Central memory CD8-positive, alpha-beta T cell (primary cell): Measurements from ENCODE around the gene LUZP2.

Source experiments
- ATAC-seq: fragments of 150-1000 bp; cut with Tn5 transposase; replicated peaks from 2 replicates; pipeline ENCODE4 v1.10.0; 2022; ENCODE audit warnings: mild to moderate bottlenecking, moderate FRiP score, moderate number of reproducible peaks; ENCODE audit not compliant: poor library complexity, severe bottlenecking; ENCODE audit errors: extremely low read depth
- DNase-seq, 2 donors: peaks; one replicate each; pipeline ENCODE4 v3.0.0; 2021; ENCODE audit warnings: low spot score in 2 of 2
- H3K27ac Mint-ChIP-seq: one replicate; pipeline ENCODE4 v1.8.0; 2022; ENCODE audit warnings: low read depth, mild to moderate bottlenecking, moderate library complexity, mixed read lengths
- H3K27me3 Mint-ChIP-seq: one replicate; pipeline ENCODE4 v1.8.0; 2022; ENCODE audit warnings: mixed read lengths
- H3K36me3 Mint-ChIP-seq: one replicate; pipeline ENCODE4 v1.8.0; 2022; ENCODE audit warnings: mild to moderate bottlenecking, moderate library complexity, mixed read lengths; ENCODE audit not compliant: insufficient read depth
- H3K4me1 Mint-ChIP-seq: one replicate; pipeline ENCODE4 v1.8.0; 2022; ENCODE audit warnings: mixed read lengths
- H3K4me3 Mint-ChIP-seq: one replicate; pipeline ENCODE4 v1.8.0; 2022; ENCODE audit warnings: mild to moderate bottlenecking, moderate library complexity, mixed read lengths
- H3K9me3 Mint-ChIP-seq: one replicate; pipeline ENCODE4 v1.8.0; 2022; ENCODE audit warnings: mixed read lengths

LUZP2 gene

GRCh38 chr11:24704716-24705115 lies 207.9 kb downstream of the LUZP2 start:
- no peak overlapping the region for H3K27ac Mint-ChIP-seq
- no peak overlapping the region for H3K4me3 Mint-ChIP-seq
- DNase-seq (no peak), ATAC-seq (no peak)
- H3K4me1 Mint-ChIP-seq, result no peaks in the 10 kb centered on the region
- H3K9me3 Mint-ChIP-seq, result peaks cover 36% of the 10 kb centered on the region
- H3K27me3 Mint-ChIP-seq, result no peaks in the 10 kb centered on the region
- no peaks in the 10 kb centered on the region for H3K36me3 Mint-ChIP-seq

- Mint-ChIP-seq H3K27me3 (no peaks in the 10 kb centered on the region), H3K9me3 (peaks cover 35% of the 10 kb centered on the region), H3K4me3 (no peak overlapping the region), H3K4me1 (no peaks in the 10 kb centered on the region), H3K36me3 (no peaks in the 10 kb centered on the region), H3K27ac (no peak overlapping the region)
- ATAC-seq, result no peak
- DNase-seq, result no peak
These were observed 208.6 kb downstream of the LUZP2 start for GRCh38 chr11:24705474-24705873.

DNA sequence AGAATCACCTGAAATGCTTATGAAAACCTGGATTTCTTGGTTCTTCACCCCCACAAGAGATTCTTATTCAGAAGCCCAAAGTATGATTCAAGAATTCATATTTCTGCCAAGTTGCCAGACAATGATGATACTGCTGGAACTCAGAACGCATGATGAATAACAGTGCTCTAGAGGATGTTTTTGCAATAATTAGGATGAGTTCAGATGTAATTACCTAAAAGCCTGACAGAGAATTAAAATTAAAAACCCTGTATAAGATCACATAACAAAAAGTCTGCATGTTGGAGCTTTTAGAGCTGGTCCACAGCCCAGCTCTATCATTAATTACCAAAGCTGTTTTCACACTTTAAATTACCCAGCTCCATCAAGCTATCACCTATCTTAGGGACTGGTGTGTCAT lies 211.8 kb downstream of the LUZP2 start:
- Mint-ChIP-seq H3K9me3 (peaks cover 24% of the 10 kb centered on the region), H3K4me3 (no peak overlapping the region), H3K36me3 (no peaks in the 10 kb centered on the region), H3K27ac (no peak overlapping the region), H3K4me1 (no peaks in the 10 kb centered on the region), H3K27me3 (no peaks in the 10 kb centered on the region)
- DNase-seq, result no peak
- ATAC-seq, result no peak

DNA sequence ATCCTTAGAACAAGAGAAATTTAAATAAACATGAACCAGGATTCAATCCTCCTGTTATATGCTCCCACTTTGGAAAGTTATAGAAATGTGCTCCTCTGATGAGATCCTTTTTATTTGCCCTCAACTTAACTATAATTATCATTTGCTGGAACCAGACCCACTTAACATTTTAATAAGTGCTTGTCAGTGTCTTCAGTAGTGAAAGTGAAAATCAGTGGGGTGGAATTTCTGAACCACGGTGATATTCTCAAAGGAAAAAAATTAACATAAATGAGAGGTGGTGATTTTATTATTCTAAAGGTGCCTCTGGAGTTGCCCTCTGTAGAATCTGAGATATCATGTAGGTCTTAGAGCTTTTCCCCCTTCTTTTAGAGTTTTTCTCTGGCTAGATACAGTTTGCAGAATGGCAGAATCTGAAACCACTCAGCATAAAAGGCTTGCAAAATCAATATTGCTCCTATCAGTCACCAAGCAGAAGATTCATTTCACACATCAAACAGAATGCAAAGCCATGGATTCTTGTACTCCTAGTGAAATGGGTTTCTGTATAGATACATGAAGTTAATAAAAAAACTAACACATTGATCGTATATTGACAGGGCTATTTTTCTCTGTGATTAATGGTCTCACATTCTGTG lies 213.2 kb downstream of the LUZP2 start:
- ATAC-seq, result no peak
- H3K4me3 Mint-ChIP-seq, result no peak overlapping the region
- no peak for DNase-seq
- H3K36me3 Mint-ChIP-seq, result no peaks in the 10 kb centered on the region
- H3K27me3 Mint-ChIP-seq, result no peaks in the 10 kb centered on the region
- peaks cover 24% of the 10 kb centered on the region for H3K9me3 Mint-ChIP-seq
- H3K4me1 Mint-ChIP-seq, result no peaks in the 10 kb centered on the region
- no peak overlapping the region for H3K27ac Mint-ChIP-seq

DNA sequence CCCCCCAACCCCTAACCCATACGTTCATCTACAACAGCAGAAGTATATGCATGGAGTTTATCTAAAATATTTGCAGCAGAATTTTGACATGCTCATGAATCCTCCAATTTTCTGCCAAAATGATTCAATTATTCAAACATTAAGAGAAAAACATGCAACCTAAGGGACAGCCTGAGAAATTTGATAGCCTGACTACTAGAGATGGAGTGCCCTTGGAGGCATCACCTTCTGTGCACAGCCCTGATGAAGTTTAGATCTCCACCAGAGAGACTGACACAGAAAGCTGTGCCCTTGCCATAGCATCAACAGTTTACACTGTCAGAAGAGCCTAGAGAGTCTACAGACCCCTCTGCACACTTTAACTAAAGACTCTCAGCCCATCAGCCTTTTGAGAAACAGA lies 217.7 kb downstream of the LUZP2 start:
- H3K4me3 Mint-ChIP-seq, result no peak overlapping the region
- H3K4me1 Mint-ChIP-seq, result no peaks in the 10 kb centered on the region
- no peaks in the 10 kb centered on the region for H3K36me3 Mint-ChIP-seq
- DNase-seq (no peak), ATAC-seq (no peak)
- H3K27ac Mint-ChIP-seq, result no peak overlapping the region
- no peaks in the 10 kb centered on the region for H3K27me3 Mint-ChIP-seq
- peaks cover 32% of the 10 kb centered on the region for H3K9me3 Mint-ChIP-seq

- no peak for ATAC-seq
- H3K4me3 Mint-ChIP-seq, result no peak overlapping the region
- no peak for DNase-seq
These were observed 219.6 kb downstream of the LUZP2 start for GRCh38 chr11:24716403-24716802.

DNA sequence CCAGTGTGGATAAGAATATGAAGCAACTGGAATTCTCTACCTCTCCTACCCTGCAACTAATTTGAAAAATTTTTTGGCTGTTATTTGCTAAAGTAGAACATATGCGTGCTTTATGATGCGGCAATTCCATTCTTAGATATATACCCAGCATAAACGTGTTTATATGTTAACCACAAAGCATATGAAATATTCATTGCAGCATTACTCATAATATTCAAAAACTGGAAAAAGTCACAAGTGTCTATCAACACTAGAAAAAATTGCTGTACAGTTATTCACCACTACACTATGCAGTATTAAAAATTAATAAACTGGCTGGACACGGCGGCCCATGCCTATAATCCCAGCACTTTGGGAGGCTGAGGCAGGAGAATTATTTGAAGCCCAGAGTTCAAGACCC lies 226.4 kb downstream of the LUZP2 start:
- H3K4me3 Mint-ChIP-seq, result no peak overlapping the region
- DNase-seq, result no peak
- peaks cover 18% of the 10 kb centered on the region for H3K9me3 Mint-ChIP-seq
- no peak for ATAC-seq
- no peaks in the 10 kb centered on the region for H3K27me3 Mint-ChIP-seq
- H3K27ac Mint-ChIP-seq, result no peak overlapping the region
- no peaks in the 10 kb centered on the region for H3K36me3 Mint-ChIP-seq
- no peaks in the 10 kb centered on the region for H3K4me1 Mint-ChIP-seq

More at GRCh38 chr11:24716403-24716802, 219.6 kb downstream of the LUZP2 start:
- no peaks in the 10 kb centered on the region for H3K27me3 Mint-ChIP-seq
- H3K9me3 Mint-ChIP-seq, result peaks cover 29% of the 10 kb centered on the region
- no peaks in the 10 kb centered on the region for H3K4me1 Mint-ChIP-seq
- no peaks in the 10 kb centered on the region for H3K36me3 Mint-ChIP-seq
- no peak overlapping the region for H3K27ac Mint-ChIP-seq

DNA sequence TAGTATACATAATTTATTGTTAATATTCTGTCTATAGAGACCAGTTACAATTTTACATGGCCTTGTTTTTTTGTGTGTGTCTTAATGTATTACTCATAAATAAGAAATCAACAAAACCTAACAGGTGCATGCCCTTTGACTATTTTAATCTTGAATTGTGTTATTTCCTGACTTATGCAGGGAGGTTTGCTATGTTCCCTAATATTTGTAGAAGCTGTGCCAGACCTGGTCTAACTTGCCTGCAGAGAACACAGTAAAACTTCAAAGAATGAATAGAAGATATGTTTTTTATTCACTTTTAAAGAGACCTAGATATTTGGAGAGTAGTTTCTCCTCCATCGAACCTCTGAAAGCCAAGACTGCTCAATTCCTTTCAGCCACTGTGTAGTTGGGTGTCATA lies 234.7 kb downstream of the LUZP2 start:
- DNase-seq, result no peak
- Mint-ChIP-seq H3K27ac (no peak overlapping the region), H3K36me3 (no peaks in the 10 kb centered on the region)

DNA sequence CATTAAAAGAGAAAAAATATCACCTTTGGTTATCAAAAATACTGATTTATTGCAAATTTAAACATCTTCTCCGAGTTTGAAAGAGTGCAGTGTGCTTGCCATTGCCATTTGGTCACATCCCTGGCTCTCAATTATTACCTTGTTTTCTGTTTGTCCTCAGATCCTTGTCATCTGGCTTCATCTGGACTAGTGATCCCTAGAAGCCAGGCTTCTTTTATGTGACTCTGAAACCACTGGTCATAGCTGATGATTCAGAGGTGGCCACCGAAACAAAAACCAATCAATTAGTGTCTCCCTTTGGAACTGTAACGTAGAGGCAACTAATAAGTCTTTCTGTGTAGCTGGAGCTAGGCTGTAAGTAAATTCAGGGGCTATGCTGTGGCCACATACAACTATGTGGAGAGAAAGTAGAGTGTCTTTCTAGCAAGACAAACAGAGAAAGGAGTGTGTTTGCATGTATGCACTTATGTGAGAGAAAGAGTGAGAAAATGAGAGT lies 237.9 kb downstream of the LUZP2 start:
- no peak for ATAC-seq
- H3K27ac Mint-ChIP-seq, result no peak overlapping the region
- no peaks in the 10 kb centered on the region for H3K27me3 Mint-ChIP-seq
- DNase-seq, result no peak
- H3K36me3 Mint-ChIP-seq, result no peaks in the 10 kb centered on the region
- no peaks in the 10 kb centered on the region for H3K4me1 Mint-ChIP-seq
- no peak overlapping the region for H3K4me3 Mint-ChIP-seq
- peaks cover 30% of the 10 kb centered on the region for H3K9me3 Mint-ChIP-seq

More for the DNA sequence above, 234.7 kb downstream of the LUZP2 start:
- Mint-ChIP-seq H3K4me3 (no peak overlapping the region), H3K27me3 (no peaks in the 10 kb centered on the region), H3K9me3 (peaks cover 26% of the 10 kb centered on the region), H3K4me1 (no peaks in the 10 kb centered on the region)
- ATAC-seq, result no peak

DNA sequence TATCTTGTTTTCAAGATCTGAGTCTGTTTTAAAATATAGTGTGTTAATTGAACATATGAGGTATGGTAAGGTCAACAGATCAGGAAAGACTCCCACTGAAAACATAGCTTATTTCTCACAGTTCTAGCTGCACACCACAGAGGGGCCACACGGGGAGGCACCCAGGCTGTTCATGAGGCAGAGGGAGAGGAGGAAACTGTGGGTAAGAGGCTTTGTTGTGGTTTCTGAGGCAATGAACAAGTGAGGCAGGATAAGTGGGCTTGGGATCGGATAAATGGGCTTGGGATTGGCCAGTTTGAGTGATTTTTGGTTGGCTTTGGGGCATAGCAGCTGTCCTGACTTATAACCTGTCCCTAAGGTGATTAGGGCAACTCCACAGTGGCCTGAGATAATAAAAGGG lies 242.1 kb downstream of the LUZP2 start:
- H3K36me3 Mint-ChIP-seq, result no peaks in the 10 kb centered on the region
- ATAC-seq, result no peak
- no peak overlapping the region for H3K4me3 Mint-ChIP-seq
- DNase-seq, result no peak
- no peak overlapping the region for H3K27ac Mint-ChIP-seq
- no peaks in the 10 kb centered on the region for H3K27me3 Mint-ChIP-seq
- H3K9me3 Mint-ChIP-seq, result peaks cover 26% of the 10 kb centered on the region
- H3K4me1 Mint-ChIP-seq, result no peaks in the 10 kb centered on the region

DNA sequence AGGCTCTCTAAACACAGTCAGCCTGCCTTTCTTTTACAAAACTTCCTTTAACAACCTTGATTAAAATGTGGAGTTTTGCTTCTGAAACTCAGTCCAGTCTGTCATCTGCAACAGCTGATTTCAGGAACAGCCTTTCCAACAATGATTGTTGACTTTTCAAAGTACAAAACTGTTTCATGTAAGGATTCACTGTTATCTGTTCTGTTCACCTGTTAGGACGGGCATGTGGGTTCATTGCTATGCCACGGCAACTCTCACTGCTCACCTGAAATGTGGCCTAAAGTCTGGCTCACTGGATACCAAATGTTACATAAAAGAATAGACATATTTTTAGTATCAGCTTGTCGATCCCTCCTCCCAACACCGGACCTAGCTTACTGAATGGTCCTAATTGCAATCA lies 242.8 kb downstream of the LUZP2 start:
- Mint-ChIP-seq H3K9me3 (peaks cover 33% of the 10 kb centered on the region), H3K4me1 (no peaks in the 10 kb centered on the region), H3K36me3 (no peaks in the 10 kb centered on the region), H3K4me3 (no peak overlapping the region), H3K27me3 (no peaks in the 10 kb centered on the region), H3K27ac (no peak overlapping the region)
- DNase-seq, result no peak
- no peak for ATAC-seq

GRCh38 chr11:24747275-24748251 lies 250.7 kb downstream of the LUZP2 start:
- Mint-ChIP-seq H3K27me3 (no peaks in the 10 kb centered on the region), H3K9me3 (peaks cover 40% of the 10 kb centered on the region), H3K27ac (no peak overlapping the region), H3K36me3 (no peaks in the 10 kb centered on the region), H3K4me3 (no peak overlapping the region), H3K4me1 (no peaks in the 10 kb centered on the region)
- DNase-seq, result no peak
- ATAC-seq, result no peak

DNA sequence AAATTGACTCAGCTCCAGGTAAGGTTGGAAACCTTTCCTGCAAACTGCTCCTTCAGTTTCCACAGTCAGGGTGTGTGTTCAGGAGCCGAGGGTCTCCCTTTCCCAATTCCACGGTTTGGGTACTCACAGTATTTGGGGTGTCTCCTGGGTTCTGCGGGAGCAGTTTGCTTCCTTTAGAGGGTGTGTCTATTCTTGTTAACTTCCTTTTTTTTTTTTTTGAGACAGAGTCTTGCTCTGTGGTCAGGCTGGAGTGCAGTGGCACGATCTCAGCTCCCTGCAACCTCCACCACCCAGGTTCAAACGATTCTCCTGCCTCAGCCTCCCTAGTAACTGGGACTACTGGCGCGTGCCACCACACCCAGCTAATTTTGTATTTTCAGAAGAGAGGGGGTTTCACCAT lies 251.4 kb downstream of the LUZP2 start:
- Mint-ChIP-seq H3K36me3 (no peaks in the 10 kb centered on the region), H3K9me3 (peaks cover 40% of the 10 kb centered on the region), H3K27ac (no peak overlapping the region), H3K4me3 (no peak overlapping the region), H3K4me1 (no peaks in the 10 kb centered on the region), H3K27me3 (no peaks in the 10 kb centered on the region)
- ATAC-seq (no peak), DNase-seq (no peak)
